Nephron (organoid): ENCODE results near the gene NET1.
A peak's percentile ranks its signal among the peaks of the same experiment; 100 is the strongest.

Source experiments
- H3K27ac Mint-ChIP-seq, 3 experiments: 2 replicates each; pipeline ENCODE4 v1.8.0; 2020; ENCODE audit warnings: mixed read lengths in 3 of 3, mild to moderate bottlenecking in 2 of 3, moderate library complexity in 1 of 3
- H3K27me3 Mint-ChIP-seq: 2 replicates; pipeline ENCODE4 v1.8.0; 2021; ENCODE audit warnings: low read depth, mild to moderate bottlenecking, moderate library complexity, mixed read lengths
- H3K36me3 Mint-ChIP-seq: 2 replicates; pipeline ENCODE4 v1.8.0; 2020; ENCODE audit warnings: low read depth, mixed read lengths
- H3K4me1 Mint-ChIP-seq: 2 replicates; pipeline ENCODE4 v1.8.0; 2020; ENCODE audit warnings: mixed read lengths
- H3K4me3 Mint-ChIP-seq, 3 experiments: 2 replicates each; pipeline ENCODE4 v1.8.0; 2020; ENCODE audit warnings: mild to moderate bottlenecking in 3 of 3, mixed read lengths in 3 of 3, moderate library complexity in 2 of 3
- H3K9me3 Mint-ChIP-seq: 2 replicates; pipeline ENCODE4 v1.8.0; 2020; ENCODE audit warnings: mixed read lengths
- TF ChIP-seq, protein P1 (sequence below), 3 experiments: fragments of 200-600 bp; sonication (generic); IDR thresholded peaks; one replicate each; pipeline ENCODE4 v1.5.0; 2021; ENCODE audit warnings: antibody characterized with exemption in 3 of 3; ENCODE audit not compliant: unreplicated experiment in 3 of 3

NET1 gene

DNA sequence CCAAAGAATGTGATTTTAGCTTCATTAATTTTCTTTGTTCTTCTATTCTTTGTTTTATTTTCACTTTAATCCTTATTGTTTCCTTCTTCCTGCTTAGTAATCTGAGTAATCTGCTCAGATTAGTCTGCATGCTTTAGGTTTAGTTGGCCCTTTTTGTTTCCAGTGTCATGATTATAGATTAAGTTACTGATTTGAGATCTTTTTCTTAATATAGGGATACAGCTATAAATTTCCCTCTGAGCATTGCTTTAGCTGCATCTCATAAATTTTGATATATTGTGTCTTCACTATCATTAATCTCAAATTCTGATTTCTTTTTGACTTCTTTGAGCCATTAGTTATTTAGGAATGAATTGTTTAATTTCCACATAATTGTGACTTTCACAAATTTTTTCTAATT is 6.2 kb downstream of the NET1 start:
- H3K9me3 Mint-ChIP-seq = peaks cover 36% of the 10 kb centered on the region
- TF ChIP-seq, protein P1, sequence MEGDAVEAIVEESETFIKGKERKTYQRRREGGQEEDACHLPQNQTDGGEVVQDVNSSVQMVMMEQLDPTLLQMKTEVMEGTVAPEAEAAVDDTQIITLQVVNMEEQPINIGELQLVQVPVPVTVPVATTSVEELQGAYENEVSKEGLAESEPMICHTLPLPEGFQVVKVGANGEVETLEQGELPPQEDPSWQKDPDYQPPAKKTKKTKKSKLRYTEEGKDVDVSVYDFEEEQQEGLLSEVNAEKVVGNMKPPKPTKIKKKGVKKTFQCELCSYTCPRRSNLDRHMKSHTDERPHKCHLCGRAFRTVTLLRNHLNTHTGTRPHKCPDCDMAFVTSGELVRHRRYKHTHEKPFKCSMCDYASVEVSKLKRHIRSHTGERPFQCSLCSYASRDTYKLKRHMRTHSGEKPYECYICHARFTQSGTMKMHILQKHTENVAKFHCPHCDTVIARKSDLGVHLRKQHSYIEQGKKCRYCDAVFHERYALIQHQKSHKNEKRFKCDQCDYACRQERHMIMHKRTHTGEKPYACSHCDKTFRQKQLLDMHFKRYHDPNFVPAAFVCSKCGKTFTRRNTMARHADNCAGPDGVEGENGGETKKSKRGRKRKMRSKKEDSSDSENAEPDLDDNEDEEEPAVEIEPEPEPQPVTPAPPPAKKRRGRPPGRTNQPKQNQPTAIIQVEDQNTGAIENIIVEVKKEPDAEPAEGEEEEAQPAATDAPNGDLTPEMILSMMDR (IDR thresholded peaks at IDR 0.05; ENCODE audit: unreplicated experiment in 3 of 3) = no peak
- H3K4me1 Mint-ChIP-seq = no peaks in the 10 kb centered on the region
- no peak overlapping the region for H3K27ac Mint-ChIP-seq
- H3K36me3 Mint-ChIP-seq = peaks cover 44% of the 10 kb centered on the region
- peaks cover 3% of the 10 kb centered on the region for H3K27me3 Mint-ChIP-seq
- no peak overlapping the region for H3K4me3 Mint-ChIP-seq

DNA sequence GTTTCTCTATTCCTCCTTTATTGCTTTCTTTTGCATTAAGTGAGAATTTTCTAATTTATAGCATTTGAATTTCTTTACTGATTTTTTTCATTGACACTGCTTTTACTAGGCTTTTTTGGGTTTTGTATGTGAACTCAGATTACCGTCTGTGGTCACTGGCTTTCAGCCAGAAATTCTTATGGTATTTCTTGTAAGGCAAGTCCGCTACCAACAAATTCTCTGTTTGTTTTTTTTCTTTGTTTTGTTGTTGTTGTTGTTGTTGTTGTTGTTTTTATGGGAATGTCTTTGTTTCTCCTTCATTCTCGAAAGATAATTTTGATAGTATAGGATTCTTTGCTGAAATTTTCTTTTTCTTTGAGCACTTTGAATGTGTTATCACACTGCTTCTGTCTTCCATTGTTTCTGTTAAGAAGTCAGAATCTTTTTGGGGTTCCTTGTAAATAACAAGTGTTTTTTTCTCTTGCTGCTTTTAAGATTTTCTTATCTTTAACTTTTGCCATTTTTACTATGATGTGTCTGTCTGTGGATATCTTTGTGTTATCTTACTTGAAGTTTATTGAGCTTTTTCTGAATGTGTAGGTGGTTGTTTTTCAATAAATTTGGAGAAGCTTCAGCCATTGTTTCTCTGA is 7.2 kb downstream of the NET1 start:
- no peak overlapping the region for H3K27ac Mint-ChIP-seq
- H3K9me3 Mint-ChIP-seq = peaks cover 36% of the 10 kb centered on the region
- H3K4me1 Mint-ChIP-seq = no peaks in the 10 kb centered on the region
- peaks cover 44% of the 10 kb centered on the region for H3K36me3 Mint-ChIP-seq
- H3K27me3 Mint-ChIP-seq = peaks cover 3% of the 10 kb centered on the region
- TF ChIP-seq, protein P1 (IDR thresholded peaks at IDR 0.05; ENCODE audit: unreplicated experiment in 3 of 3) = no peak
- H3K4me3 Mint-ChIP-seq = no peak overlapping the region

DNA sequence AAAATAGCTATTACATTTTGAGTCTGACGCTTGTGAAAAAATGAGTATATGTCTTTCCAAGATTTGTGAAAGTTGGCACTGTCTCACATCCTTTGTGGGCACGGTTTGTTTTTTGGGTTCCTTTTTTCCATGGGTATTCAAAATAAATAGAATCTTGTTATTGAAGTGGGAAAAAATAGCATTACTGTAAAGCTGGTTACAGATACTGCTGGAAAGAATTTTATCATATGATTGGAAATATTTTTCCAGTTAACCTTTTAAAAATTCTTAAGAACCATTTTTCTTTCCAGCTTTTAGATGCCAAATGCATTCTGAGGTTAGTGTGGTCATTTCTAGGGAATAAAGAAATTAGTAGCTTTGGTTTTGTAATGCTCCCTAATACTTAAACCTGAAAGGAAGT is 11.4 kb downstream of the NET1 start:
- H3K4me1 Mint-ChIP-seq = peaks cover 9% of the 10 kb centered on the region
- peaks cover 20% of the 10 kb centered on the region for H3K9me3 Mint-ChIP-seq
- TF ChIP-seq, protein P1 (IDR thresholded peaks at IDR 0.05; ENCODE audit: unreplicated experiment in 3 of 3) = no peak
- H3K27ac Mint-ChIP-seq = no peak overlapping the region
- H3K4me3 Mint-ChIP-seq = no peak overlapping the region
- H3K36me3 Mint-ChIP-seq = peaks cover 20% of the 10 kb centered on the region
- H3K27me3 Mint-ChIP-seq = no peaks in the 10 kb centered on the region

DNA sequence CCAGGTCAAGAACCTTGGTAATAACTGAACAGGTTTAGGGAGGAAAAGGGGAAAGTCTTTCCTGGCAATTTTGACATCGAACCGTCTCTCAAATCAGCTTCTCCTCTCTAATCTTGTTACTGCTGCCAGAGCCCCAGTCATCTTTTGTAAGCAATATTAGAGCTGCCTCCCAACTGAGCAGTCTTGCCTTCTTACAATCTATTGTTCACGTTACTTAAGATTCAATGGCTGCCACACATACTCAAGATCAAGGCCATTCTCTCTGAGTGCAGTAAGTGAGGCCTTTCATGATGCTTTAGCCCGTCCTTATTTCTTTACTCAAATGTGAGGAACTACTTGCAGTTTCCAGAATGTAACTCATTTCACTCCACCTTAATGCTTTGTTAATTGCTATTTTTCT is 12.4 kb downstream of the NET1 start:
- Mint-ChIP-seq H3K4me3 (no peak overlapping the region), H3K27me3 (no peaks in the 10 kb centered on the region), H3K9me3 (peaks cover 10% of the 10 kb centered on the region), H3K4me1 (peaks cover 9% of the 10 kb centered on the region), H3K36me3 (peaks cover 16% of the 10 kb centered on the region), H3K27ac (no peak overlapping the region)
- TF ChIP-seq, protein P1 (IDR thresholded peaks at IDR 0.05; ENCODE audit: unreplicated experiment in 3 of 3) = no peak

DNA sequence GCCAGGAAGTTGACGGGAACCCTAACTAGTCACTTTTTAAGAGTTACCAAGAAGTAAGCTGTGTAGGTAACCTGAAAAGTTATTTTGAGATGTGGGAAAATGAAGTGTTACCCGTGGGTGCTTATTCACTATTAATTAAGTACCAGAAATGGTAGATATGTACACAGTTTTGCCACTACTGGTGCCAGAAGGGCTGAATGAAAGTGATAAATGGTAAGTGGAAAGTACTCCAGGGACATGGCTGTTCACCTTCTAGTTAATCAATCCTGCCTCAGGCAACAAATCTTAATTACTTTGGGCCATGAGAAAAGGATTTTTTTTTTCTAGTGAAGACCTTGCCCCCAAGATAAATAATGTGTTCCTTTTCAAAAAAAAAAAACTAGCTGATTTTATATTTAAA is 15.8 kb downstream of the NET1 start:
- Mint-ChIP-seq H3K9me3 (peaks cover 4% of the 10 kb centered on the region), H3K27ac (peak overlapping the region in 1 of 3 experiments; percentile 56)
- TF ChIP-seq, protein P1 (IDR thresholded peaks at IDR 0.05; ENCODE audit: unreplicated experiment in 3 of 3) = no peak

DNA sequence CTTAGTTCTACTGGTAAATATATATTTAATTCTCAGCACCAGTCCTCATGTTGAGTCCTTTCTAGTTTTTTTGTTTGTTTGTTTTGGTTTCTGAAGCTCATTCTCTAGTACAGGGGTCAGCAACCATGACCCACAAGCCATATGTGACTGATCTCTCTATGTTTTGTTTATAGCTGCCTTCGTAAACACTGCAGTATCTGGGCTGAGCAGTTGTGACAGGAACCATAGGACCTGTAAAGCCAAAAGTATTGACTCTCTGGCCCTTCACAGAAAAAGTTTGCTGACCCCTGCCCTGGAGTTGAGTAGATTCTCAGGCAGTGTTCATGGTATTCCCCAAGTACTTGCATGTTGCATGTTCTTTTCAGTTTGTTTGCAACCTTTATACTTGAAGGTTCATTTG is 20.8 kb downstream of the NET1 start:
- H3K27me3 Mint-ChIP-seq = peaks cover 3% of the 10 kb centered on the region
- no peaks in the 10 kb centered on the region for H3K4me1 Mint-ChIP-seq
- H3K9me3 Mint-ChIP-seq = peaks cover 4% of the 10 kb centered on the region
- TF ChIP-seq, protein P1 (IDR thresholded peaks at IDR 0.05; ENCODE audit: unreplicated experiment in 3 of 3) = no peak
- no peak overlapping the region for H3K4me3 Mint-ChIP-seq
- peaks cover 26% of the 10 kb centered on the region for H3K36me3 Mint-ChIP-seq
- H3K27ac Mint-ChIP-seq = no peak overlapping the region

More for the DNA sequence above, 15.8 kb downstream of the NET1 start:
- Mint-ChIP-seq H3K36me3 (peaks cover 25% of the 10 kb centered on the region), H3K27me3 (peaks cover 3% of the 10 kb centered on the region), H3K4me1 (peaks cover 9% of the 10 kb centered on the region), H3K4me3 (no peak overlapping the region)
